ENCODE results near the gene WDFY4. TPM values are rescaled to one million over a fixed set of nuclear protein-coding genes. Genes with fewer than 3 reads are reported as not detected.

The WDFY4 gene
- total and polyA plus RNA-seq, 4 donors, result 0.57 to 7.1 (median 2.0) TPM

GRCh38 chr10:48895803-48896195 lies 211.1 kb downstream of the WDFY4 start:
- Histone ChIP-seq H3K27me3 (ENCODE audit: control insufficient read depth in 4 of 4, insufficient read depth in 4 of 4, low read length in 3 of 4) (no peaks in the 10 kb centered on the region), H3K9ac (ENCODE audit: low read depth in 1 of 2, low read length in 2 of 2) (no peak overlapping the region), H3K4me3 (ENCODE audit: low read depth in 1 of 3, low read length in 3 of 3) (no peak overlapping the region), H3K27ac (ENCODE audit: low read depth in 1 of 2, low read length in 2 of 2) (no peak overlapping the region), H3K36me3 (ENCODE audit: control insufficient read depth in 4 of 4, insufficient read depth in 3 of 4, low read depth in 1 of 4, low read length in 3 of 4) (no peaks in the 10 kb centered on the region), H3K9me3 (ENCODE audit: control insufficient read depth in 4 of 4, low read length in 3 of 4) (no peaks in the 10 kb centered on the region), H3K4me1 (ENCODE audit: control insufficient read depth in 4 of 4, insufficient read depth in 4 of 4, low read length in 3 of 4) (no peaks in the 10 kb centered on the region)
- no peak for DNase-seq (ENCODE audit: low spot score)
- no peak for TF ChIP-seq SP1 (IDR thresholded peaks at IDR 0.05)
- TF ChIP-seq, protein P1, sequence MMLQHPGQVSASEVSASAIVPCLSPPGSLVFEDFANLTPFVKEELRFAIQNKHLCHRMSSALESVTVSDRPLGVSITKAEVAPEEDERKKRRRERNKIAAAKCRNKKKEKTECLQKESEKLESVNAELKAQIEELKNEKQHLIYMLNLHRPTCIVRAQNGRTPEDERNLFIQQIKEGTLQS (IDR thresholded peaks at IDR 0.05), result no peak
- WGBS, result 78% methylated on average over 3 of the region's 3 CpGs

DNA sequence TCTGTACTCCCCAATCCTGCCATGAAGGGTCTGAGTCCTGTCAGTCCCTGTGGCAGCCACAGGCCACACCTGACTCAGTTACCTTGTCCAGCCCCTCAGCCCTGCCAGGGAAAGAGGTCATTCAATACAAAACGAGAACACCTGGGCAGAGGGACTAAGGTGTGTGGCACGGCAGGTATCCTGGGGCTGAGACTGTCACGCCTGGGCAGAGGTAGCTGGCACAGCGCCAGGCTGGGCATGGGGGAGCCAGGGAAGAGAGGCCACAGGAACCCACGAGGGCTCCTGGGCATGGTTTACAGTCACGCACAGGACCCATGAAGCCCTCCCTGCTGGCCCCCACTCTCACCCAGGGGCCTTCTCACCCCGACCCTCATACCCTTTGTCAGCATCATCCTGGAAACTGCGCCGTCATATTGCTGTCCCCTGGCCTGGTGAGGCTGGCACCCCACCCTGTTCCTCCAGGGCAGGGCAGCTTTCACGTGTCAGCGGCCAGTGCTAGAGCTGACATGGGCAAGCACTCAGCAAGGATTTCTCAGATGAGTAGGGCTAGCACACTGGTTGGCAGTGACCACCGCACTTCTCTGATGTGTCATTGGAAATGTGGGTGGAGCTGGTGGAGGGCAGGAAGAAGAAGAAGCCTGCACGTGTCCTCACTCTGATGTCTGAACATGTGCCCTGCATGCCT lies 212.2 kb downstream of the WDFY4 start:
- H3K27ac ChIP-seq (ENCODE audit: low read depth in 1 of 2, low read length in 2 of 2), result no peak overlapping the region
- no peaks in the 10 kb centered on the region for H3K4me1 ChIP-seq (ENCODE audit: control insufficient read depth in 4 of 4, insufficient read depth in 4 of 4, low read length in 3 of 4)
- H3K36me3 ChIP-seq (ENCODE audit: control insufficient read depth in 4 of 4, insufficient read depth in 3 of 4, low read depth in 1 of 4, low read length in 3 of 4), result no peaks in the 10 kb centered on the region
- no peaks in the 10 kb centered on the region for H3K9me3 ChIP-seq (ENCODE audit: control insufficient read depth in 4 of 4, low read length in 3 of 4)
- TF ChIP-seq CTCF (IDR thresholded peaks at IDR 0.05; ENCODE audit: low read depth, low read length, missing input control) (no peak), SP1 (IDR thresholded peaks at IDR 0.05) (no peak), JUND (IDR thresholded peaks at IDR 0.05) (no peak), YY1 (IDR thresholded peaks at IDR 0.05) (no peak), HNF4G (IDR thresholded peaks at IDR 0.05) (no peak), RAD21 (IDR thresholded peaks at IDR 0.05) (no peak), NR2F2 (IDR thresholded peaks at IDR 0.05) (no peak)
- TF ChIP-seq, protein P2, sequence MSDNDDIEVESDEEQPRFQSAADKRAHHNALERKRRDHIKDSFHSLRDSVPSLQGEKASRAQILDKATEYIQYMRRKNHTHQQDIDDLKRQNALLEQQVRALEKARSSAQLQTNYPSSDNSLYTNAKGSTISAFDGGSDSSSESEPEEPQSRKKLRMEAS (IDR thresholded peaks at IDR 0.05), result no peak
- TF ChIP-seq, protein P1 (IDR thresholded peaks at IDR 0.05), result no peak
- no peaks in the 10 kb centered on the region for H3K27me3 ChIP-seq (ENCODE audit: control insufficient read depth in 4 of 4, insufficient read depth in 4 of 4, low read length in 3 of 4)
- no peak overlapping the region for H3K9ac ChIP-seq (ENCODE audit: low read depth in 1 of 2, low read length in 2 of 2)
- no peak overlapping the region for H3K4me3 ChIP-seq (ENCODE audit: low read depth in 1 of 3, low read length in 3 of 3)
- DNase-seq (ENCODE audit: low spot score), result no peak
- WGBS, result 91% methylated on average over 13 of the region's 13 CpGs

DNA sequence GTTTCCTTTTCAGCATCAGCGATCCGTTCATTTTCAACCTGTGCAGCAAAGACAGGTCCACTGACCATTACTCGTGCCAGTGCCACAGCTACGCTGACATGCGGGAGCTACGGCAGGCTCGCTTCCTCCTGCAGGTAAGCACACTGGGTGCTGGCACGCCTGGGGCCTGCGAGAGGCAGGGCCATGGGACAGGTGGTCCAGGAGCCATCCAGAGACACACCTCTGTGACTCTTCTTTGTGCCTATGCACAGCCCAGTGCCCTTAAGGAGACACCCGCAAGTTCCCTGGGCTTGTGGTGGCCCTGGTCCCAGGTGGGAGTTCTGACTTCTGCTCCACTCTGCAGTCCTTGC lies 212.7 kb downstream of the WDFY4 start:
- Histone ChIP-seq H3K4me1 (ENCODE audit: control insufficient read depth in 4 of 4, insufficient read depth in 4 of 4, low read length in 3 of 4) (no peaks in the 10 kb centered on the region), H3K9ac (ENCODE audit: low read depth in 1 of 2, low read length in 2 of 2) (no peak overlapping the region), H3K4me3 (ENCODE audit: low read depth in 1 of 3, low read length in 3 of 3) (no peak overlapping the region), H3K36me3 (ENCODE audit: control insufficient read depth in 4 of 4, insufficient read depth in 3 of 4, low read depth in 1 of 4, low read length in 3 of 4) (no peaks in the 10 kb centered on the region), H3K27me3 (ENCODE audit: control insufficient read depth in 4 of 4, insufficient read depth in 4 of 4, low read length in 3 of 4) (no peaks in the 10 kb centered on the region), H3K27ac (ENCODE audit: low read depth in 1 of 2, low read length in 2 of 2) (no peak overlapping the region), H3K9me3 (ENCODE audit: control insufficient read depth in 4 of 4, low read length in 3 of 4) (no peaks in the 10 kb centered on the region)
- no peak for DNase-seq (ENCODE audit: low spot score)
- TF ChIP-seq JUND (IDR thresholded peaks at IDR 0.05) (no peak), RXRA (IDR thresholded peaks at IDR 0.05) (no peak), TAF1 (conservative IDR thresholded peaks at IDR 0.05) (no peak), CTCF (IDR thresholded peaks at IDR 0.05; ENCODE audit: low read depth, low read length, missing input control) (no peak), NR2F2 (IDR thresholded peaks at IDR 0.05) (no peak), FOXA2 (IDR thresholded peaks at IDR 0.05) (no peak), REST (IDR thresholded peaks at IDR 0.05) (no peak), FOXA1 (IDR thresholded peaks at IDR 0.05) (no peak)
- 98% methylated on average over 10 of the region's 10 CpGs for WGBS

Measured in liver (tissue), 9 donors.